T-cell (primary cell): ENCODE data around the gene EPB41L4B. TPM values are rescaled to one million over a fixed set of nuclear protein-coding genes. Genes with fewer than 3 reads are reported as not detected.

Source experiments
- ATAC-seq, 4 experiments: fragments of 200-7000 bp in 3 of 4; fragments of 150-1000 bp in 1 of 4; cut with Tn5 transposase; replicated peaks in 1 of 4; 1 replicate in 3 of 4; 2 replicates in 1 of 4; pipeline ENCODE4 v1.10.0; 2021; ENCODE audit warnings: moderate library complexity in 3 of 4, mild to moderate bottlenecking in 2 of 4, moderate number of reproducible peaks in 1 of 4
- CTCF ChIA-PET, 2 donors: fragments of 300-600 bp; sonication (Branson Sonifier 250); formaldehyde crosslinking; loops; one replicate each; lab custom pipeline; 2022; ENCODE audit warnings: antibody characterized with exemption in 2 of 2; lab: Charles Lee
- POLR2A ChIA-PET, 2 donors: fragments of 300-600 bp; sonication (Branson Sonifier 250); formaldehyde crosslinking; loops; one replicate each; lab custom pipeline; 2022; ENCODE audit warnings: antibody characterized with exemption in 2 of 2; lab: Charles Lee
- DNase-seq, 35 experiments: peaks; one replicate each; pipeline versions ENCODE4 v3.0.0 to v3.0.0-alpha.2; 2013 to 2023
- H3K27ac ChIP-seq: one replicate; pipeline ENCODE4 v1.5.1; 2013; ENCODE audit warnings: low read length
- H3K27me3 ChIP-seq, 2 experiments: replicated peaks in 1 of 2; 1 replicate in 1 of 2; 2 replicates in 1 of 2; pipeline versions ENCODE4 v1.6.1 to v1.7.0; 2013; ENCODE audit warnings: low read length in 1 of 2, mixed read lengths in 1 of 2; ENCODE audit not compliant: control insufficient read depth in 2 of 2, insufficient read depth in 2 of 2; ENCODE audit errors: extremely low read depth in 1 of 2
- H3K36me3 ChIP-seq, 2 donors: 1 replicate in 1 of 2; 2 replicates in 1 of 2; pipeline versions ENCODE4 v1.6.1 to v1.7.0; 2013; ENCODE audit warnings: low read length in 1 of 2; ENCODE audit not compliant: control insufficient read depth in 2 of 2, insufficient read depth in 1 of 2; ENCODE audit errors: extremely low read depth in 1 of 2
- H3K4me1 ChIP-seq, 2 experiments: 1 replicate in 1 of 2; 2 replicates in 1 of 2; pipeline versions ENCODE4 v1.6.1 to v1.7.0; 2013; ENCODE audit warnings: low read length in 2 of 2, mixed read lengths in 1 of 2; ENCODE audit not compliant: insufficient read depth in 2 of 2, control insufficient read depth in 1 of 2; ENCODE audit errors: extremely low read depth in 1 of 2
- H3K4me3 ChIP-seq, 2 donors: 1 replicate in 1 of 2; 2 replicates in 1 of 2; pipeline versions ENCODE4 v1.5.1 to v1.7.0; 2013; ENCODE audit warnings: mild to moderate bottlenecking in 2 of 2, low read length in 1 of 2, moderate library complexity in 1 of 2; ENCODE audit not compliant: control insufficient read depth in 1 of 2; ENCODE audit errors: extremely low read depth in 1 of 2
- H3K9me3 ChIP-seq: 2 replicates; pipeline ENCODE4 v1.7.0; 2013
- H3K27ac Mint-ChIP-seq, 2 donors: one replicate each; pipeline ENCODE4 v1.8.0; 2020 to 2021; ENCODE audit warnings: mild to moderate bottlenecking in 2 of 2, mixed read lengths in 2 of 2
- H3K27me3 Mint-ChIP-seq, 2 donors: one replicate each; pipeline ENCODE4 v1.8.0; 2021 to 2022; ENCODE audit warnings: mixed read lengths in 2 of 2
- H3K36me3 Mint-ChIP-seq: one replicate; pipeline ENCODE4 v1.8.0; 2021; ENCODE audit warnings: mixed read lengths
- H3K4me1 Mint-ChIP-seq, 3 donors: one replicate each; pipeline ENCODE4 v1.8.0; 2020 to 2022; ENCODE audit warnings: mixed read lengths in 3 of 3, mild to moderate bottlenecking in 1 of 3
- H3K4me3 Mint-ChIP-seq, 3 donors: one replicate each; pipeline ENCODE4 v1.8.0; 2020 to 2022; ENCODE audit warnings: mild to moderate bottlenecking in 3 of 3, mixed read lengths in 3 of 3, moderate library complexity in 3 of 3
- H3K9me3 Mint-ChIP-seq, 3 donors: one replicate each; pipeline ENCODE4 v1.8.0; 2020 to 2022; ENCODE audit warnings: mixed read lengths in 3 of 3
- WGBS: methylation state at CpG from one replicate; pipeline ENCODE4 v1.1.5; 2013; ENCODE audit warnings: missing lambda C conversion rate; ENCODE audit not compliant: insufficient coverage; 5-methylcytosine and 5-hydroxymethylcytosine counted together
- total RNA-seq, 35 experiments: library from RNA in 6 of 35; stranded (reverse) in 6 of 35; fragments of 120-200 nt in 1 of 35; gene quantifications; one replicate each; pipeline versions ENCODE4 v1.2.1 to v1.2.4 and lab custom pipeline; 2013 to 2026

Gene EPB41L4B
- total RNA-seq, 5 donors from 2014 or later (not counting 1 experiment from before 2014, with no cell fraction given) = 0.16 to 0.26 (median 0.16) TPM; not detected in 2

- Histone ChIP-seq H3K4me3 (no peak overlapping the region), H3K4me1 (no peaks in the 10 kb centered on the region), H3K36me3 (no peaks in the 10 kb centered on the region), H3K27me3 (peaks cover 0 to 2% of the 10 kb centered on the region in 2 experiments), H3K27ac (no peak overlapping the region), H3K9me3 (no peaks in the 10 kb centered on the region)
- Mint-ChIP-seq H3K9me3 (no peaks in the 10 kb centered on the region), H3K36me3 (no peaks in the 10 kb centered on the region), H3K27ac (no peak overlapping the region), H3K4me3 (no peak overlapping the region), H3K27me3 (peaks cover 15 to 19% of the 10 kb centered on the region in 2 donors), H3K4me1 (no peaks in the 10 kb centered on the region)
- ChIA-PET CTCF (no interaction called here), POLR2A (no interaction called here)
- WGBS = 89% methylated on average over 3 of the region's 9 CpGs
- ATAC-seq = no peak
- no peak for DNase-seq
Observed at GRCh38 chr9:109232449-109233237, 88.2 kb downstream of the EPB41L4B start.

DNA sequence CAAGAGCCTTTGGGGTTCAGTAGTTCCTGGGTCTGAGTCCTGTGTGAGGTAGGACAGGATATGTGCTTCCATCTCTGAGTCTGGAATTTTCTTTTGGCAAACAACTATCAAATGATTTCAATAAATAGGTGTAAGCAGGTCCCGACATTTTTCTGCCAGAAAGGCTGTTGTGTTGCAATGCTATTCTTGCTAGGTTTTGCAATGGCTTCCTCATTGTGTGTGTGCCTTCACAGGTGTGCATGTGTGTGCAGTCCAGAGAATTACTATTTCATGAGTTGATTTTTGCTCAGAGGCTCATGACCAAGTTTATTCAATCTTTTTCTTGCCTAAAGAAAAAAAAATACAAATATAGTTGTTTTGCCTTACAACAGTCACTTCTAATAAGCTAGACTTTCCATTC is 89.3 kb downstream of the EPB41L4B start:
- Mint-ChIP-seq H3K36me3 (no peaks in the 10 kb centered on the region), H3K4me3 (no peak overlapping the region), H3K4me1 (no peaks in the 10 kb centered on the region), H3K9me3 (no peaks in the 10 kb centered on the region), H3K27me3 (peaks cover 5 to 12% of the 10 kb centered on the region in 2 donors), H3K27ac (no peak overlapping the region)
- Histone ChIP-seq H3K4me1 (no peaks in the 10 kb centered on the region), H3K27me3 (peaks cover 0 to 2% of the 10 kb centered on the region in 2 experiments), H3K36me3 (no peaks in the 10 kb centered on the region), H3K9me3 (no peaks in the 10 kb centered on the region), H3K4me3 (no peak overlapping the region), H3K27ac (no peak overlapping the region)
- WGBS = no CpG with 5 or more reads among the region's 1 CpG
- CTCF ChIA-PET = no interaction called here
- DNase-seq (no peak), ATAC-seq (no peak)
- POLR2A ChIA-PET = interaction anchor here in 1 of 2 donors (0.6 kb wide), 1 partner anchor 21 kb away, joined by 3 read pairs; no protein-coding TSS in a partner anchor

GRCh38 chr9:109230277-109230676 is 90.6 kb downstream of the EPB41L4B start:
- no peaks in the 10 kb centered on the region for H3K9me3 ChIP-seq
- H3K36me3 Mint-ChIP-seq = no peaks in the 10 kb centered on the region
- H3K27me3 Mint-ChIP-seq = peaks cover 4 to 12% of the 10 kb centered on the region in 2 donors
- ATAC-seq (no peak), DNase-seq (no peak)
- H3K4me1 ChIP-seq = no peaks in the 10 kb centered on the region
- H3K9me3 Mint-ChIP-seq = no peaks in the 10 kb centered on the region
- no peak overlapping the region for H3K27ac Mint-ChIP-seq
- POLR2A ChIA-PET = no interaction called here
- H3K27me3 ChIP-seq = peaks cover 0 to 2% of the 10 kb centered on the region in 2 experiments
- H3K4me3 Mint-ChIP-seq = no peak overlapping the region
- no peaks in the 10 kb centered on the region for H3K36me3 ChIP-seq
- WGBS = 81% methylated on average over 2 of the region's 4 CpGs
- H3K4me3 ChIP-seq = no peak overlapping the region
- CTCF ChIA-PET = no interaction called here
- no peak overlapping the region for H3K27ac ChIP-seq
- no peaks in the 10 kb centered on the region for H3K4me1 Mint-ChIP-seq

DNA sequence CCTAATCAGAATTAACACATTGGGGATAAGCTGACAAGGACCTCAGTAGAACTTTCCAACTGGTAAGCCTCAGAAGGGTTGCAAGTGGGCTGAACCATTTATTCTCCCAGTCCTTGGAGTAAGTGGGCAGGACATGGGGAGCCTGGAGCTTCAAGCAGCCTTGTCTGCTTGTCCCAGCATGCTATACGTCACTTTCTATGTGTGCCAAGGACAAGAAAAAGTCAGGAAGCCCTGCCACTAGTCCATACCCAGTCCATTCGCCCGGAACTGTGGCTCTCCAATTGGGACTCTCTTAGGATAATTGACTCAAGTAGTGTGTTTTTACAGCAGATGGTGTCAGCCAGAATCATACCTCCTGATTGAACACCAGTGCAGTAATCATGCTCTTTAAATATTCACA is 91.2 kb downstream of the EPB41L4B start:
- no peak for DNase-seq
- Mint-ChIP-seq H3K4me3 (no peak overlapping the region), H3K27me3 (peaks cover 4 to 12% of the 10 kb centered on the region in 2 donors), H3K4me1 (no peaks in the 10 kb centered on the region), H3K36me3 (no peaks in the 10 kb centered on the region), H3K9me3 (no peaks in the 10 kb centered on the region), H3K27ac (no peak overlapping the region)
- Histone ChIP-seq H3K4me3 (no peak overlapping the region), H3K27ac (no peak overlapping the region), H3K9me3 (no peaks in the 10 kb centered on the region), H3K4me1 (no peaks in the 10 kb centered on the region), H3K27me3 (peaks cover 2% of the 10 kb centered on the region in 2 experiments), H3K36me3 (no peaks in the 10 kb centered on the region)
- ChIA-PET POLR2A (no interaction called here), CTCF (no interaction called here)
- ATAC-seq = no peak
- no CpG with 5 or more reads among the region's 3 CpGs for WGBS

DNA sequence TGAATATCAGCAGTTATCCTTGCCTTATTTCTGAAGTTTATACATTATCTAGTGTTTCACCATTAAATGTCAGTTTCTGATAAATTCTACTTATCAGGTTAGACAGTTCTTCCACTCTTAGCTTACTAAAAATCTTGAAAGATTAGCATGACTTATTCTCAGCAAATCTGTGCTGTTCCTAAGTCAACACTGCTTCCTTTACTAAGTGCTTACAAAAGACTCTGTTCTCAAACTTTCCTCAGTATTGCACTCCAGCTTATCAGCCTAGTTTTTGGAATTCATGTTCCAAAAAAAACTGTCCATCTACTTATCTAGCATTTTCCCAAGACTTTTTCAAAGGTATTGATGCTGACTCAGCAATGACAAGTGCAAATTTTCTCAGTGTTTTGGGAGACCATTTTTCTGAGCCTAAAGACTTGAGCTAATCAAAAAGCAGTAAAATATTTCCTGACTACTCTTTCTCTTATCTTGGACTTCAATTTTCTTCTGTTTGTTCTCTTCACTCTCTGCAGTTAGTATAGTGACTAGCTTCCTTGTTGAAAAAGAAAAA is 92.7 kb downstream of the EPB41L4B start:
- H3K4me1 ChIP-seq = no peaks in the 10 kb centered on the region
- Mint-ChIP-seq H3K4me3 (no peak overlapping the region), H3K27ac (no peak overlapping the region), H3K4me1 (no peaks in the 10 kb centered on the region), H3K36me3 (no peaks in the 10 kb centered on the region), H3K9me3 (no peaks in the 10 kb centered on the region), H3K27me3 (peaks cover 4 to 12% of the 10 kb centered on the region in 2 donors)
- no peaks in the 10 kb centered on the region for H3K9me3 ChIP-seq
- H3K36me3 ChIP-seq = no peaks in the 10 kb centered on the region
- DNase-seq (no peak), ATAC-seq (no peak)
- POLR2A ChIA-PET = no interaction called here
- CTCF ChIA-PET = no interaction called here
- H3K27me3 ChIP-seq = peaks cover 2 to 3% of the 10 kb centered on the region in 2 experiments
- no peak overlapping the region for H3K4me3 ChIP-seq
- no peak overlapping the region for H3K27ac ChIP-seq

DNA sequence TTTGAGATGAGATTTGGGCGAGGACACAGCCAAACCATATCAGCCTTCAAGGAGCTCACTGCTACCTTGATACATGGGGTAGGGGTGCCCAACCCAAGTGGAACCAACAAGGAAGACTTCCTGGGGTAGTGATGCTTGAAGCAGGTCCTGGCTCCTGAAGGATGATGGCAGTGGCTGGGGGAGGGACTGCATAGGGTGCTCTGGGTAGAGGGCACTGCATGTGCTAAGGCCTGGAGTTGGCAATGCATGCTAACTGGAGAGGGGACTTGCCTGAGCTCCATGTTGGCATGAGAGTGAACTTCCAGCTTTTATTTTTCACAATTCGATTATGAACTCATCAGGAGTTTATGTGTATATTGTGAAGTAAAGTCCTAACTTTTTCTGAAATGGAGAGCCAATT is 95.2 kb downstream of the EPB41L4B start:
- H3K4me1 Mint-ChIP-seq = no peaks in the 10 kb centered on the region
- H3K36me3 Mint-ChIP-seq = no peaks in the 10 kb centered on the region
- ATAC-seq (no peak), DNase-seq (no peak)
- H3K9me3 ChIP-seq = no peaks in the 10 kb centered on the region
- H3K4me1 ChIP-seq = no peaks in the 10 kb centered on the region
- H3K4me3 ChIP-seq = no peak overlapping the region
- no peak overlapping the region for H3K27ac ChIP-seq
- H3K4me3 Mint-ChIP-seq = no peak overlapping the region
- peaks cover 9 to 11% of the 10 kb centered on the region in 2 donors for H3K27me3 Mint-ChIP-seq
- ChIA-PET POLR2A (no interaction called here), CTCF (no interaction called here)
- H3K36me3 ChIP-seq = no peaks in the 10 kb centered on the region
- no CpG with 5 or more reads among the region's 2 CpGs for WGBS
- H3K27me3 ChIP-seq = peaks cover 2 to 5% of the 10 kb centered on the region in 2 experiments
- H3K9me3 Mint-ChIP-seq = peaks cover 0 to 4% (median 0%) of the 10 kb centered on the region in 3 donors
- no peak overlapping the region for H3K27ac Mint-ChIP-seq
